Stimulated activated CD8-positive, alpha-beta memory T cell treated with anti-CD3 and anti-CD28 coated beads, Interleukin-7, amount 100 ng/mL, for 1 hour (primary cell): ENCODE data around the gene ATP6V1F.

ENCODE experiments used
- DNase-seq, 2 donors: peaks; one replicate each; pipeline ENCODE4 v3.0.0-alpha.2; 2020; ENCODE audit warnings: low read depth in 2 of 2

Gene ATP6V1F

DNA sequence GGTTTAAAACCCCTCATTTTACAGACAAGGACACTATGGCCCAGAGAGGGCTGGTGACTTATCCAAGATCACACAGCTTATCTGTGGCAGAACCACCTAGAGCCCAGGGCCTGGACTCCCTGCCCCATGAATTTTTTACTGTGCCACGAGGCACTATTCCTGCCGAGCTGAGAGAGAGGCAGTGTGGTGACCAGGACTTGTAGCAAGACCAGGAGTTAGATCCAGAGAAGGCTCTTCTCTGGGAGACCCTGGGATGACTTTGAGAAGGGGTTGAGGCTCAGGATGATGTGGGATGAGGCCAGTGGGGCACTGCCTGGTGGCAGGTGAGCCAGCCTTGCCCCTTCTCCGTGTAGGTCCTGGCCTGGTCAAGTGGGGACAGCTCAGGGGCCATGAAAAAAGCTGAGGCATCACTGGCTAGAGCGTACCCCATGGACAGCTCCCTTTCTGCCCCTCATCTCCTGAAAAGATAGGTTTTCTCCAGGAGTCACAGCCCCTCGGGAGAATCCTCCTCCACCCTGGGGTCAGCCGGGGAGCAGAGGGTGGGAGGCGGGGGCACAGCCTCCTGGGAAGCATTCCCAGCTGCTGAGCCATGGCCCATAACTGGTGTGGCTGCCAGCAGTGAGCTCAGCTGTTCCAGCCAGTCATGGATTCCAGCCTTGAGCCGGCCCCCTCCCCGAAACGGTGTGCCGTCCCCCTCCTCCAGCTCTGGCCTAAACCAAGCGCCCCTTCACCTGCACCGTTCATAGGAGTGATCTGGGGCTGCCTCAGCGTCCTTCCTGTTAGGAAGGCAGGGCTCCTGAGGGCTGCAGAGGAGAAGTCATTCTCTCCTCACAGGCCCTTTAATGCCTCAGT lies 26.6 kb upstream of the ATP6V1F start:
- no peak for DNase-seq

DNA sequence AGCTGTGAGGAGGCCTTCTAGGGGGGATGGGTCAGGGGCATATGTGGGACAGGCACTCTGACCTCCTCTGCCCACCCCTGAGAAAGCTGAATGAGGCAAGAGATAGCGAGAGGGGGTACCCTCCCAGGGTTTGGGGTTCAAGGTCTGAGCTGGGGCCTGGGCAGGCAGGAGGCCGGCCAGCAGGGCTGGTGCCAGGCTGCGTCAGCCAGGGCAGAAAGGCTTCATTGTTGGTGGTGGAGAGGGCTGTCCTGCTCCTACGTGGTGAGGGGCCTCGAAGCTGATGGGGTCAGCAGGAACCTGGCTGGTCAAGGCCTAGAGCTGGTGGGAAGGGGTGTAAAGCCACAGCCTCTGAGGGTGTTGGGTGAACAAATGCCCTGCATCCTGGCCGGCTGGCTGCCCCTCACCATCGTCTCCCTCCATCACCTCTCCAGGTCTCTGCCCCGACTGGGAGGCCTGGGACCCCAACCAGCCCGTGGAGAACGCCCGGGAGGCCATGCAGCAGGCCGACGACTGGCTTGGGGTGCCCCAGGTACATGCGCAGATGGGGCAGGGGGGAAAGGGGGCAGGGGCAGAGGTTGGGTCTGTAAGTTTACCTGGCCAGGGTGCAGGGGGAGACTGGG lies 25.8 kb upstream of the ATP6V1F start:
- no peak for DNase-seq

DNA sequence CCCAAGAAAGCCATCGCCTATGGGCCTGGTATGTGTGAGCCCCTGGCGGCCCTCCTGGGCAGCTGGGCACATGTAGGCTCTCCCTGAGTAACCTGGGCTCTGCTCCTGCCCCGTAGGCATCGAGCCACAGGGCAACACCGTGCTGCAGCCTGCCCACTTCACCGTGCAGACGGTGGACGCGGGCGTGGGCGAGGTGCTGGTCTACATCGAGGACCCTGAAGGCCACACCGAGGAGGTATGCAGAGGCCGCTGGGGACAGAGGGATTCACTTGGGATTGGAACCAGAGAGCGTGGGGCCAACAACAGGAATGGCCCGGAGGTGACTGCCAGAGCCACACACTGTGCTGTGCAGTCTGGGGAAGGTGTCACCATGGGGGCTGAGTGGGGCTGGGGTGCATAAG lies 25.1 kb upstream of the ATP6V1F start:
- DNase-seq: no peak

DNA sequence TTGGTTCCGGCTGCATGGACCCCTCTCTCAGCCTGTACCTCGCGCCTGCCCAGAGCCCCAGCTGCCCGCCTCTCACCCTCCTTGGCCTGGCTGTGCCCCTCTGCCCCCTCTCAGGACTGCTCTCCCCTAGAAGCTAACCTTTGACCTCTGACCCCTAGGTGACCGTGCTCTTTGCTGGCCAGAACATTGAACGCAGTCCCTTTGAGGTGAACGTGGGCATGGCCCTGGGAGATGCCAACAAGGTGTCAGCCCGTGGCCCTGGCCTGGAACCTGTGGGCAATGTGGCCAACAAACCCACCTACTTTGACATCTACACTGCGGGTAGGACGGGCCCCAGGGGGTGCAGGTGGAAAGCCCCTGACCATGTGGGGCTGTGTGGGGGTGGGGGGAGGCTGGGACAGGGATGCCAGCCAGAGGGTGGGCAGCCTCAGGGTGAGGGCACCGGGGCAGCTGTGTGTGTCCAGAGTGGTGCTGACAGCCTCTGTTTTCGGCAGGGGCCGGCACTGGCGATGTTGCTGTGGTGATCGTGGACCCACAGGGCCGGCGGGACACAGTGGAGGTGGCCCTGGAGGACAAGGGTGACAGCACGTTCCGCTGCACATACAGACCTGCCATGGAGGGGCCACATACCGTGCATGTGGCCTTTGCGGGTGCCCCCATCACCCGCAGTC lies 24.4 kb upstream of the ATP6V1F start:
- no peak for DNase-seq

DNA sequence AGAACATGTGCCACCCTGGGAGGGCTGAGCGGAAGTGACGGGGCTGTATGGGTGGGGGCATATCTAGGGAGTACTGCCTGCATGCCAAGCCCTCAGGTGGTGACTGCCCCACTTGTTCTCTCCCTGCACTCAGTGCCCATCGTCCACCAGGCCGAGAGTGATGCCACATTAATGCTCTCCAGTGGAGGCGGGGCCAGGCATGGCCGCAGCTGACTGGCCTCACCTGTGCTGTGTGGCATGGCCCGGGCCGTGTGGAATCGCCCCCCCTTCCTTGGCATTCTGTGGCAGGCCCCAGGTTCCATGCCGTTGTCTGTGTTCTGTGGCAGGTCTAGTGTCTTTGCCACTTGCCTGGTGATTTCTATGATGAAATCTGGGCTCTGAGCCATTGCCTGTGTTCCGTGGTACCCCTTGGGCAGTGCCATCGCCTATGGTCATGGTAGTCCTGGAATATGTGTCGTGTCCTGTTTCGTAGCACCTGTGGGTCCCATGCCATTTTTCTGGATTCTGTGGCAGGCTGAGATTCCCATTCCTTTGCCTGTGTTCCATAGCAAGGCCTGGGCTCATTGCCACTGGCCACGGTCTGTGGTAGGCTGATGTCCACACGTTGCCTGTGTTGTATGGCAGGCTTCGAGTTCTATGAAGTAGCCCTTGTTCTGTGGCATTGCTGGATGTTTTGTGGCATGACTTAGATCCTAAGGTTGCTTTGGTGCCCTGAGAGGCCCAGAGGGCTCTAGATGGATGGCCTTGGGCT lies 23.5 kb upstream of the ATP6V1F start:
- DNase-seq: no peak

DNA sequence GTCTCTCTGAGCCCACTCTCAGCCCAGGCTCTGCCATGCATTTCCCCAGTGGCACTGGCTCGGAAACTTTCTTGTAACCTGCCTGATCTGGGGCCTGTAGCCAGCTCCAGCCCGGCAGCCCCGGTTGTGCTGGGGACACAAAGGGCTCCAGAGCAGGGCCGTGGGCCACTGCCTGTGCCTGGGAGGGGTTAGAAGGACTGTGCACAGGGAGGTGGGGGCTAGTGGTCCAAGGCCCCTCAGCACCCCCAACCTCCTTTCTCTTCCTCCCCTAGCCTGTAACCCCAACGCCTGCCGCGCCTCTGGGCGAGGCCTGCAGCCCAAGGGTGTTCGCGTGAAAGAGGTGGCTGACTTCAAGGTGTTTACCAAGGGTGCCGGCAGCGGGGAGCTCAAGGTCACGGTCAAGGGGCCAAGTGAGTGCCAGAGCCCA lies 22.9 kb upstream of the ATP6V1F start:
- DNase-seq: no peak

DNA sequence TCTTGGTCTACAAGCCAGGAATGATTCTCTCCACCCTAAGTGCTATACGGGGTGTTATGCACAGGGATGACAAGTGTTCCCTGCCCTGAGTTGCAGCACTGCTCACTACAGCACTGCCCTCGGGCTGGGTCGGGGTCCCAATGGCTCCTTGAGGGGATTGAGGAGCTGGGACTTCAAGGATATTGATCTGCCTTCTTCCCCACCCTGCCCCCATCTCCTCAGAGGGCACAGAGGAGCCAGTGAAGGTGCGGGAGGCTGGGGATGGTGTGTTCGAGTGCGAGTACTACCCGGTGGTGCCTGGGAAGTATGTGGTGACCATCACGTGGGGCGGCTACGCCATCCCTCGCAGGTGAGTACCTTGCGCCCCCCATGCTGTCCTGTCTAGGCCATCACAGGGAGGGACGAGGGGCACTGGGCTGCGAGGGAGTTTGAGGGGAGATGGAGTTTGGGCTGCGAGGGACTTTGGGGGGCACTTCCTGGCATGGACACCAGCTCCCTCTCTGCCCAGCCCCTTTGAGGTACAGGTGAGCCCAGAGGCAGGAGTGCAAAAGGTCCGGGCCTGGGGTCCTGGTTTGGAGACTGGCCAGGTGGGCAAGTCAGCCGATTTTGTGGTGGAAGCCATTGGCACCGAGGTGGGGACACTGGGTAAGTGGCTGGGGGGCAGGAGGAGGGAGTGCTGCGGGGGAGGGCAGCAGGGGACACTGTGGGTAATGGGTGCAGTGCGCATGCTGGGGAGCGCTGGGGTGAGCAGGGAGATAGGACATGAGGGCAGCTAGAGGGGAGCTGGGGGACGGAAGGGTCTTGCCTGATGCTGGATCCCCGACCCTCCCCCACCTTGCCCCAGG lies 22.1 kb upstream of the ATP6V1F start:
- no peak for DNase-seq

DNA sequence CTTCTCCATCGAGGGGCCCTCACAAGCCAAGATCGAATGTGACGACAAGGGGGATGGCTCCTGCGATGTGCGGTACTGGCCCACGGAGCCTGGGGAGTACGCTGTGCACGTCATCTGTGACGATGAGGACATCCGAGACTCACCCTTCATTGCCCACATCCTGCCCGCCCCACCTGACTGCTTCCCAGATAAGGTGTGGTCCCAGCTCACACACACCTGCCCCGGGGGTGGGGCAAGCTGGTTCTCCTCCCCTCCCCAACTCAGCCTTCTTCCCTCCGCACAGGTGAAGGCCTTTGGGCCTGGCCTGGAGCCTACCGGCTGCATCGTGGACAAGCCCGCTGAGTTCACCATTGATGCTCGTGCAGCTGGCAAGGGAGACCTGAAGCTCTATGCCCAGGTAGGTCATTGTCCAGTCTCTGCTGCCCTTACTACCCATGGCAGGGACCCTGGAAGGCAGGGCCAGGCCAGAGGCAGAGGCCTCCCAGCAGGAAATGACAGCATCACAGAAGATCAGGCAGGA lies 21.4 kb upstream of the ATP6V1F start:
- DNase-seq: no peak

DNA sequence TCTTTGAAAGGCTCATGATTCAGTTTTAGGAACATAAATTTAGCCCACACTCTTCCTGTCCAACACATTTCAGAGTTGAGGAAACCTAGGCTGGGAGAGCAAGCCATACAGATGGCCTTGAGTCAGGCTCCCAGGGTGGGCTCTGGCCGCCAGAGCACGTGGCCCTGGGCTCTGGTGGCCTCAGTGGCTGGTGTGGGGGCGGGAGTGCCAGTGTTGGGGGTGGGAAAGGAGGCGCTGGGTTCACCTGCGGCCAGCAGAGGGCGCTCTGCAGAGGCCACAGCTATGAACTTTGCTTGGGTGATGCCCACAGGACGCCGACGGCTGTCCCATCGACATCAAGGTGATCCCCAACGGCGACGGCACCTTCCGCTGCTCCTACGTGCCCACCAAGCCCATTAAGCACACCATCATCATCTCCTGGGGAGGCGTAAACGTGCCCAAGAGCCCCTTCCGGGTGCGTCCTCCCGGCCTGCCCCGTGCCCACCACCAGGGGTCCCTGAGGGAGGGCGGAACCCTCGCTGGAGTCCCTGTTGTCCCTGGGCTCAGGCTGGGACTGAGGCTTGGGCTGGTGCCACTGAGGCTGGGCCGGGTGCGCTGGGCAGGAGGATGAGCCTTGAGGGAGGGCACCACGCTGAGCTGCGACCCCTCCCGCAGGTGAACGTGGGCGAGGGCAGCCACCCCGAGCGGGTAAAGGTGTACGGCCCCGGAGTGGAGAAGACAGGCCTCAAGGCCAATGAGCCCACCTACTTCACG lies 20.6 kb upstream of the ATP6V1F start:
- DNase-seq: peak in 1 of 2 donors; percentile 14

DNA sequence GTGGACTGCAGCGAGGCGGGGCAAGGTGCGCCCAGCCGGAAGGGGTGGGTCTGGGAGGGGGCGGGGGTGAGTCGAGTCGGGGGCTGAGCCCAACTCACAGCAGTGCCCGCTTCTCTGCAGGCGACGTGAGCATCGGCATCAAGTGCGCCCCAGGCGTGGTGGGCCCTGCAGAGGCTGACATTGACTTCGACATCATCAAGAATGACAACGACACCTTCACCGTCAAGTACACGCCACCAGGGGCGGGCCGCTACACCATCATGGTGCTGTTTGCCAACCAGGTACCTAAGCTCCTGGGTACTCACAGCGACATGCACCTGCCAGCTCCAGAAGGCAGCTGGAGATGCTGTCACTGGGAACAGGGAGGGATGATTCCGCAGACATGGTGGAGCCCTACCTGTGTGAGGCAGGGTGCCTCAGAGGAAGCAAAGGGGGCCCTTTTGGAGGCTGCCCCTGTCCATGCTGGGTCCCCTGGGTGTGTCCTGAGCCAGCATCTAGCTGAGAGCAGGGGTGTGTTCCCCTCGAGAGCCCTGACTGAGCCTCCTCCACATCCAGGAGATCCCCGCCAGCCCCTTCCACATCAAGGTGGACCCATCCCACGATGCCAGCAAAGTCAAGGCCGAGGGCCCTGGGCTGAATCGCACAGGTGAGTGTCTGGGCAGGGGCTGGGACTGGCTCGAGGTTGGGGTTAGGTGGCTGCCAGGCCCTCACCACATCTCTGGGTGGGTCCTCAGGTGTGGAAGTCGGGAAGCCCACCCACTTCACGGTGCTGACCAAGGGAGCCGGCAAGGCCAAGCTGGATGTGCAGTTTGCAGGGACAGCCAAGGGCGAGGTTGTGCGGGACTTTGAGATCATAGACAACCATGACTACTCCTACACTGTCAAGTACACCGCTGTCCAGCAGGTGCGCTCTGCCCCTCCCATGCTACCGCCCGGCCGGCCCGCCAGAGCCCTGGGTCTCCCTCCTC lies 19.7 kb upstream of the ATP6V1F start:
- DNase-seq: no peak

DNA sequence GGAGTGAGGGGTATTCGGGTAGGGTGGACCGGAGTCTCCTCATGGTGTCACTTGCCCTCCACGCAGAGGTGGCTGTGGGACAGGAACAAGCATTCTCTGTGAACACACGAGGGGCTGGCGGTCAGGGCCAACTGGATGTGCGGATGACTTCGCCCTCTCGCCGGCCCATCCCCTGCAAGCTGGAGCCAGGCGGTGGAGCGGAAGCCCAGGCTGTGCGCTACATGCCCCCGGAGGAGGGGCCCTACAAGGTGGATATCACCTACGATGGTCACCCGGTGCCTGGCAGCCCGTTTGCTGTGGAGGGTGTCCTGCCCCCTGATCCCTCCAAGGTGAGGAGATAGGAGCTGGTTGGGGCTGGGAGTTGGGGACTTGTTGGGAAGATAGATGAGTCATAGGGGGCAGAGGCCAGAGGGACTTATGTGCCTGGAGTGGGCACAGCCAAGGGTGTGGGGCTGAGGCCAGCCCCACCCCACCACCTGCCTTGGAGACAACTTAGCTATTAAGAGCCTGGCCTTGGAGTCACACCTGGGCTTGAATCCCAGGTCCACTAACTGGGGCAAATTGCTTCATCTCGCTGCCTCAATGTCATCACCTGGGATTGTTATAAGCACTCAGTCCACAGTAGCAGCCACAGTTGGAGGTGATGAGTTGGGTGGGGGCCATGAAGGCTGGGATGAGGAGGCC lies 18.6 kb upstream of the ATP6V1F start:
- no peak for DNase-seq

DNA sequence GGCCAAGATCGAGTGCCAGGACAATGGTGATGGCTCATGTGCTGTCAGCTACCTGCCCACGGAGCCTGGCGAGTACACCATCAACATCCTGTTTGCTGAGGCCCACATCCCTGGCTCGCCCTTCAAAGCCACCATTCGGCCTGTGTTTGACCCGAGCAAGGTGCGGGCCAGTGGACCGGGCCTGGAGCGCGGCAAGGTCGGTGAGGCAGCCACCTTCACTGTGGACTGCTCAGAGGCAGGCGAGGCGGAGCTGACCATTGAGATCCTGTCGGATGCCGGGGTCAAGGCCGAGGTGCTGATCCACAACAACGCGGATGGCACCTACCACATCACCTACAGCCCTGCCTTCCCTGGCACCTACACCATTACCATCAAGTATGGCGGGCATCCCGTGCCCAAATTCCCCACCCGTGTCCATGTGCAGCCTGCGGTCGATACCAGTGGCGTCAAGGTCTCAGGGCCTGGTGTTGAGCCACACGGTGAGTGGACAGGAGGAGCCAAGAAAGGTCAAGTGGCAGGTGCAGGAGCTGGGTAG lies 17.8 kb upstream of the ATP6V1F start:
- no peak for DNase-seq

DNA sequence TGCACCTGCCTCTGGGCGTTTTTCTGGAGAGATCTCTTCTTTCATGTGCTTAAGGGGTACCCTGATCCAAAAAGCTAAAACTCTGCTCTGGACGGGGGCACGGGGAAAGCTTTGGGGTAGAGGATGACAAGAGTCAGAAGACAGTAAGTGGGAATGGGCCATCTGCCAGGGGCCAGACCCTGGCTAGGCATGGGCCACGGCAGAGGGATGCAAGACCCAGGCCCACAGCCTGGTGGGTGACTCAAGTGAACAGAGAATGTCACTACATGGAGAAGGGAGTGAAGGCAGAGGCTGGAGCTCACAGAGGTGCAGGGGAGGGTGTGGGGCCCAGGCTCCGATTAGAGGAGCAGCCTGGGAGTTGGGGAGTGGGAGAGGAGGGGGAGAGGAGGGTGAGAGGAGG lies 17.2 kb upstream of the ATP6V1F start:
- DNase-seq: no peak

DNA sequence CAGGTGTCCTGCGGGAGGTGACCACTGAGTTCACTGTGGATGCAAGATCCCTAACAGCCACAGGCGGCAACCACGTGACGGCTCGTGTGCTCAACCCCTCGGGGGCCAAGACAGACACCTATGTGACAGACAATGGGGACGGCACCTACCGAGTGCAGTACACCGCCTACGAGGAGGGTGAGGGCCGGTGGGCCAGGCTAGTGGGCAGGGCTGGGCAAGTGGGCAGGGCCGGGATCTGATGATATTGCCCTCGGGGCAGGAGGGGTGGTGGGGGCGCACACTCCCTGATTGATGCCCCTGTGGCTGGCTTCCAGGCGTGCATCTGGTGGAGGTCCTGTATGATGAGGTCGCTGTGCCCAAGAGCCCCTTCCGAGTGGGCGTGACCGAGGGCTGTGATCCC lies 16.7 kb upstream of the ATP6V1F start:
- DNase-seq: no peak

DNA sequence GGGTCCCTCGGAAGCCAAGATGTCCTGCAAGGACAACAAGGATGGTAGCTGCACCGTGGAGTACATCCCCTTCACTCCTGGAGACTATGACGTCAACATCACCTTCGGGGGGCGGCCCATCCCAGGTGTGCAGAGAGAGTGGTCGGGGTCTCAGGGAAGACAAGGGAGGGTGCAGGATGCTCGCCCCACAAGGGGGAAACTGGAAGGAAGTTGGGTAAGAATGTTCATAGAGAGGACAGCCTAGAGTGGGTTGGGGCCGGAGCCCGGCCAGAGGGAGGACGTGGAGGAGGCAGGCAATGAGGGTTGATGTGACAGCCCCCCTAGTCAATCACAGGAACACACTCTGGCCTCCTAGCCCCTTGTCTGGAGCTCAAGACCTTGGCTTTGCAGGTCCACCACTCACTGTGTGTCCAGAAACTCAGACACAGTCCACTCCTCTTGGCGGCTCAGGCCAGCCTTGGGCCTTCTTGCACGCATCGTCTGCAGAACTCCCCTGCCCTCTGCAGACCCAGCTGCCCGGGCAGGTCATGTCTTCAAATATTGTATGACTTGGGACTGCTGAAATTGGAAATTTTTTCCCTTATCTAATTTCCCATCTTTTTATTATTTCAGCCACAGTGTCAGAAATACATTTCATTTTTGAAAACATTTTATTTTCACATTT lies 15.7 kb upstream of the ATP6V1F start:
- DNase-seq: no peak

DNA sequence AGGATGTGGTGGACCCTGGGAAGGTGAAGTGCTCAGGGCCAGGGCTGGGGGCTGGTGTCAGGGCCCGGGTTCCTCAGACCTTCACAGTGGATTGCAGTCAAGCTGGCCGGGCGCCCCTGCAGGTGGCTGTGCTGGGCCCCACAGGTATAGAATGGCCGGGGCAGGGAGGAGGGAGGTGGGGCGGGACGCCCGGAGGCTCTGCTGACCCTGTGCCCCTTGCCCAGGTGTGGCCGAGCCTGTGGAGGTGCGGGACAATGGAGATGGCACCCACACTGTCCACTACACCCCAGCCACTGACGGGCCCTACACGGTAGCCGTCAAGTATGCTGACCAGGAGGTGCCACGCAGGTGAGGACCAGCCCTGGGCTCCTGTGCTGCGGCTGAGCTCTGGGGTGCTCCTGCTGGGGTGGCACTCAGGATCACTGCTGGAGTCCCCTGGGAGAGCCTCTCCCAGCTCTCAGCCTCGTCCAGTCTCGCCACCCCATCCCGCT lies 14.9 kb upstream of the ATP6V1F start:
- DNase-seq: no peak
